HG03432 (cell line): ENCODE results near the gene RAB30.

Experiments used
- ATAC-seq: cut with Tn5 transposase; IDR thresholded peaks from one replicate; pipeline ENCODE4 v1.9.1; 2021; ENCODE audit warnings: mild to moderate bottlenecking, moderate library complexity; ENCODE audit not compliant: unreplicated experiment

The RAB30 gene

GRCh38 chr11:83041126-83041525 lies 30.6 kb downstream of the RAB30 start:
- ATAC-seq = no peak

- ATAC-seq = no peak
These were observed 32.1 kb downstream of the RAB30 start for GRCh38 chr11:83039566-83039965.

- ATAC-seq = no peak
These were observed 33.8 kb downstream of the RAB30 start for GRCh38 chr11:83037877-83038276.

- no peak for ATAC-seq
These were observed 35.0 kb downstream of the RAB30 start for GRCh38 chr11:83036701-83037100.

GRCh38 chr11:83035070-83035854 lies 36.4 kb downstream of the RAB30 start:
- ATAC-seq = peak; percentile 70

GRCh38 chr11:83034673-83035014 lies 37.1 kb downstream of the RAB30 start:
- ATAC-seq = peak; percentile 42

GRCh38 chr11:83033972-83034672 lies 37.6 kb downstream of the RAB30 start:
- ATAC-seq = peak; percentile 39

GRCh38 chr11:83033371-83033770 lies 38.3 kb downstream of the RAB30 start:
- no peak for ATAC-seq

GRCh38 chr11:83031127-83031526 lies 40.6 kb downstream of the RAB30 start:
- ATAC-seq = no peak

- no peak for ATAC-seq
These were observed 43.9 kb downstream of the RAB30 start for GRCh38 chr11:83027794-83028193.

GRCh38 chr11:83027289-83027688 lies 44.4 kb downstream of the RAB30 start:
- ATAC-seq = no peak

- no peak for ATAC-seq
These were observed 45.5 kb downstream of the RAB30 start for GRCh38 chr11:83026229-83026628.

- no peak for ATAC-seq
These were observed 46.4 kb downstream of the RAB30 start for GRCh38 chr11:83025267-83025704.

GRCh38 chr11:83024270-83024854 lies 47.3 kb downstream of the RAB30 start:
- ATAC-seq = peak; percentile 58

- ATAC-seq = peak; percentile 42
These were observed 48.3 kb downstream of the RAB30 start for GRCh38 chr11:83023410-83023809.

- no peak for ATAC-seq
These were observed 49.9 kb downstream of the RAB30 start for GRCh38 chr11:83021780-83022125.

GRCh38 chr11:83020942-83021779 lies 50.5 kb downstream of the RAB30 start:
- no peak for ATAC-seq

- ATAC-seq = no peak
These were observed 51.7 kb downstream of the RAB30 start for GRCh38 chr11:83019888-83020579.

GRCh38 chr11:83014951-83015350 lies 56.7 kb downstream of the RAB30 start:
- no peak for ATAC-seq

GRCh38 chr11:83012168-83013067 lies 59.3 kb downstream of the RAB30 start:
- no peak for ATAC-seq
